ENCODE measurements around the gene AUP1.

Gene AUP1

DNA sequence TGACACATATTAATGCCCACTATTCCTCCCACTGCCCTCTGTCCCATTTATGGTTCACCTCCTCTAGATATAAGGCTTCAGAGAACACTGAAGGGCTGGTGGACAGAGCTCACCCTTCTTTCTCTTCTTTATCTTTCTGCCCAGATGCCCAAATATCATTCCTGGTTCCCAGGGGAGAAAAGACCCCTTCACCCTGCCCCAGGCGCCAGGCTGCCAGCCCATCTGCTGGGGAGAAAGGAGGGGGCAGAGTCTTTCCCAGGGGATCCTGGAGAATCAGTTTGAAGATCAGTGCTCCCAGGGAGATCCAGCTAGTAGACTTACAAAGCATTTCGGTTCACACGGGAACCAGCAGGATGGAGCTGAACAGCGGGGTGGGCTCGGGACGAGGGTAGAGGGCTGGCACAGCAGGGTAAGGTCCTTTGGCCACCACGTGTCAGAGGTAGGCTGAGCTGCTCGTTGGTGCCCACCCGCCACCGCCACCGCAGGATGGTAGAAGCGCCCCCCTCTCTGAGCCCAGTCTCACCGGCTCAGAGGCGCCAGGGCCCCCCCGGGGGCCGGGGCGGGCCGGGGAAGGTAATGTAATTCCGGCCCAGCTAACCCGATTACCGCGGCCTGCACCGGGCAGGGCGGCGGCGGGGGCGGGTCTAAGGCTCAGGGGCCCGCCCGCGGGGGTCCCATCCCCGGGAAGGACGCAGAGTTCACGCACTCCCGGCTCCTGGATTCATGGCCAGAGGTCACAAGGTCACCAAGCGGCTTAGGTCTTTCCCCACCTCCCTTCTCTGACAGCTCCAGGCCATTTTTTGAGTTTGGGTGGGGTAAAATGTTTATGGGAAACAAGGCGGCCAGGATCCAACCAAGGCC lies 16.5 kb downstream of the AUP1 start:
- no peak for DNase-seq

GRCh38 chr2:74511104-74511989 lies 18.2 kb downstream of the AUP1 start:
- peak; percentile 7 for DNase-seq

DNA sequence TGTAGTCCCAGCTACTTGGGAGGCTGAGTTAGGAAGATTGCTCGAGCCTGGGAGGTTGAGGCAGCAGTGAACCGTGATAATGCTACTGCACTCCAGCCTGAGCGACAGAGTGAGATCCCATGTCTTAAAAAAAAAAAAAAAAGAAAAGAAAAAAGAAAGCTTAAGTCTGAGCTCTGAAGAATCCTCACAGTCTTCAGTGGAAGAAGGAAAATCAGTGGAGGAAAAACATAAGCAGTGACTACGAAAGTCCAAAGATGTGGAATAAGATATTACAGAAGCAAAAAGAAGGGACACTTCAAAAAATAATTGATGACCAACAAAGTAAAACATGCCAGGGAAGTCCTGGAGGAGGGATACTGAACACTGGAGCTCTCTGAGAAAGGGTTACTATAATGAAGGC lies 19.2 kb downstream of the AUP1 start:
- no peak for DNase-seq

DNA sequence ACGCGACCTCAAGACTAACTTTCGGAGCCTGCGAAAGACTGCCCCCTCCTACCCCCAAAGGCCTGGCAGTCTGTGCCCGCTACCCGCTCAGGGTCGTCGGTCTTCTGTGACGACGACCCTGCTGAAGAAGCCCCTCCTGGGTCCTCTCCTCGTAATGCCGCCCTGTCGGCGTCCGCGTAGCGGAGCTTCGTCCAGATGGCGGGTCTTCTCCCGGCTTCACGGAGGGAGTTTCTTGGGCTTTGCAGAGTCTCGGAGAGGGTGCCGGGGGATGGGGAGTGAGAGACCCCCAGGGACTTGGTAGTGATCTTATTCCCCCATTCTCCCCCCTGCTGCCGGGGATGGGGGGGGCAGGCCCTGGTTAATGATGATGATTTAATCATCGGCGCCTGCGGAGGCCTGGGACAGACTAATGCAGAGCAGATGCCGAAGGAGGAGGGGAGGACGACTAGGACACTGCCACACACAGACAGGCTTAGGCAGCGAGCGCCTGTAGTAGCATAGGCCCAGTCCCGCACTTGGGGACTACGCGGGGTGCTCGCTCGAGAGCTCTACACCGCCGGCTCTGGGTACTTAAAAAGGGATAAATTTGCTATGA lies 21.5 kb downstream of the AUP1 start:
- peak; percentile 71 for DNase-seq

- DNase-seq = peak; percentile 97
Observed at GRCh38 chr2:74507145-74507925, 22.2 kb downstream of the AUP1 start, which contains the start of gene PCGF1. TSS of gene PCGF1 (minus strand) at chr2:74507695. CDS start at chr2:74507668, 27 bp downstream.

DNA sequence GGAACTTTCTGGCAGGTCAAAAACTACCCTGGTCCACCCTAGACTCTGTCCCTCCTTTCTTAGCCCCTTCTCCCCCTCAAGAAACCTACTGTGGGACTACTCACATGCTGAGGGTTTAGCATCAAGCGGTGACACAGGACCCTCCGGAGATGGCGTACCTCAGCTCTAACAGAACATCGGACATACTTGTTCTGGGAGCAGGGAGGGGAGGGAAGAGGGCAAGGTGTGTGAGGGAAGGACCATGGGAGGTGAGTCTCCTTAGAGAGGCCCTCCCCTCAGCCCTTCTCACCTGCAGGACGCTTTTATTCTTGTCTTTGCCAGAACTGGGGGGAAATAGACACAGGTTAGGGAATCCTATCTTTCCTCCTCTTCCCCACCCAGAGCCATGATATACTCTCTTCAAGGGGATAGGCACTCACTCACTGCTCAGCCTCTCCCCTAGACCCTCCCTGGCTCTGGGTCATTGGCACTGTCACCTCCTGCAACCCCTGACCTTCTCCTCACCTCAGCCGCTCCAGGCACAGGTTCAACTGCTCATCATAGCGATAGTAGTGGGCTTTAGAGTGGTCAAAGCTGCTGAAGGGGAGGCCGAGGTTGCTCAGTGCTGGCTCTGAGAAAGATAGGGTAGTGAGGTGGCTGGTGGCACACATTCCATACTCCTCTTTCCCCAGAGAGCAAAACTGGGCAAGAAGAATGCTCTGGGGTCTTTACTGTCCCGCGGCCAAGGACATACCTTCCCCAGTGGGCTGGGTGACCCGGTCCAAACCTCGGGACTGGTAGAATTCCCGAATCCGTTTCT lies 23.9 kb downstream of the AUP1 start:
- DNase-seq = no peak

- no peak for DNase-seq
Observed at GRCh38 chr2:74504591-74504990, 24.9 kb downstream of the AUP1 start.

GRCh38 chr2:74503506-74504475 lies 25.7 kb downstream of the AUP1 start:
- DNase-seq = no peak

- peak; percentile 64 for DNase-seq
Observed at GRCh38 chr2:74502720-74503505, 26.6 kb downstream of the AUP1 start.

DNA sequence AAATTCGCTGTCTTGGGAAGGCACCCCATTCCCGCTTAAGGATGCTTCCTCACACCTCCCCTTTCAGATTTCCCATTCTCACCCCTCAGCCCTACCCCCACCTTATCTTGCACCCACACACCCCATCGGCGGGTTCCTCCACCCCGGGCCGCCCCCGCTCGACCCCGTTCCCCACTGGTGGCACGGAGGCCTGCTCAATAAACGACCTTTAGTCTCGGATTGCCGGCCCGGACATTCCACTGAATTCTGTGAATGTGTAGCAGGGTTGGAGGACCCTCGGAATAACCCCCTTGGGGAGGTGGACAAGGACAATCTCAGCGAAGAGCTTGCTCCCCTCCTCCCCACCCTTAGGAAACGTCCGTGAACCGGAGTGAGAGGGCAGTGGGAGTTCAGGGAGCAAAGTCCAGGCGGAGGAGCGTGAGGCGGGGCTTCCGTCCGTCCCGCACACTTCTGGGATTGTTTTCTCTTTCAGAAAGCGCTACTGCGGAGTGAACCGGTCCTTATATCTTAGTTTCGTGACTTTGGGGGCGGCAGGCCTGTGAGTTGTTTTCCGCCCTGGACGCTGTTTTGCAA lies 27.3 kb downstream of the AUP1 start:
- DNase-seq = peak; percentile 17

GRCh38 chr2:74501335-74502071 lies 28.0 kb downstream of the AUP1 start:
- DNase-seq = no peak

- DNase-seq = no peak
Observed at GRCh38 chr2:74500578-74500946, 28.9 kb downstream of the AUP1 start.

DNA sequence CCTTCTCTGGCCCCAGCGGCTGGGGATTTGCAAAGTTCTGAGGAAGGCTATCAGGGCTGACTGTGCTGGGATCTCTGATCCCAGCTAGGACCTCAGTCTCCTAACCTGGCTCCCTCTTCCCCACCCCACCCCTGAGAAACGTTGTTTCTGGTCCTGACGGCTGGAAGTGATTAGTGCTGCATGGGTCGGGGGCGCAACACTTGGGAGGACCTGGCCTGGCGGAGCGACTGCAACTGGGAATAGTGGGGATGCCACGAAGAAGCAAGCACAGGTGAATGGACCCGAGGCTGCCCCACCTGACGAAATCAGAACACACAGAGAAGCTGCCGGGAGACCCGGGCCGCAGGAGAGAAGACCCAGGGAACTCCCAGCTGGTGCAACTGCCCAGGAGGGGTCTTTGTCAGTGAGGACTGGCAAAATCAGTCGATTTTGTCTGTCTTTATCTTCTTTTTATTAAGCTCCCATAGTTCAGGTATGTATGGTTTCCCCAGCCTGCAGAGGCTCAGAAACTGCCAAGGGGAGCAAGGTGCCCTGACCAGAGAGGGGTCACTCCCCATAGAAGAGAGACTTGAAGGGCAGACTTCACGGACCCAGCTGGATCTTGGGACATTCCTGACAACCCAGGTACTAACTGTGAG lies 29.4 kb downstream of the AUP1 start:
- no peak for DNase-seq

GRCh38 chr2:74499267-74499939 lies 30.1 kb downstream of the AUP1 start, which contains the start of gene LBX2:
TSS of gene LBX2 (minus strand) at chr2:74499603. CDS start at chr2:74499537, 66 bp downstream.
- no peak for DNase-seq

DNA sequence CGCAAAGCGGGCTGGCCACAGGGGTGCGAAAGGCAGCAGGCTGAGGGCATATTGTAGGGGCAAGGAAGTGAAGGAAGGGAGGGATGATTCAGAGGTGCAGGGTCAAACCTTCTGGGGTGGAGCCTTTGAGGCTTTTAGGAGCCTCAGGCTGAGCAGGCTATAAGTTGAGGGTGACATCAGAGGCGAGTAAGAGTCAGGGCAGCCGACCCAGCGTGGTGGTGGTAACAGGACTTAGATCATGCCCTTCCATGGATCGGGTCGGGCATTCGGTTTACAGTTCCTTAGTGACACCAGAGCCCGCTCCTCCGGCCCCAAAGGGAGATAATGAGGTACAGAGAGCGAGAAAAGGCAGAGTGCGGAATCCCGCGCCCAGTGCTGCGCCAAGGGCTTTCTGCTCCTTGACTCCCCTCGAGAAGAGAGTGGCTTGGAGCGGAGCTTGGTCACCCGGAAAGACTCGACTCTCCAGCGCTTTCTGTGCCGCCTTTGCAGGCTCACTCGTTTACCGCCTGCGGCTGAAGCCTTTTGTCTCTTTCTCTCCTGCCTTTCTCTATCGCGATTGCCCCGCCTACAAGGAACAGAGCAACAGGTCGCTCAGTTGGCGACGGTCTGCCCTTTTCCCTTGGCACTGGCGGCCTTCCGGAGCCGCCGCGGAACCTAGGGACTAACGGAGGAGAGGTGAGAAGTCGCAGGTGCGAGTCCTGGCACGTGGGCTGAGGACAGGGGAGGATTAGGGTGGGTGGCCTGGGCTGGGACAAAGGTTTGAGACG lies 30.8 kb downstream of the AUP1 start:
- peak; percentile 34 for DNase-seq

DNA sequence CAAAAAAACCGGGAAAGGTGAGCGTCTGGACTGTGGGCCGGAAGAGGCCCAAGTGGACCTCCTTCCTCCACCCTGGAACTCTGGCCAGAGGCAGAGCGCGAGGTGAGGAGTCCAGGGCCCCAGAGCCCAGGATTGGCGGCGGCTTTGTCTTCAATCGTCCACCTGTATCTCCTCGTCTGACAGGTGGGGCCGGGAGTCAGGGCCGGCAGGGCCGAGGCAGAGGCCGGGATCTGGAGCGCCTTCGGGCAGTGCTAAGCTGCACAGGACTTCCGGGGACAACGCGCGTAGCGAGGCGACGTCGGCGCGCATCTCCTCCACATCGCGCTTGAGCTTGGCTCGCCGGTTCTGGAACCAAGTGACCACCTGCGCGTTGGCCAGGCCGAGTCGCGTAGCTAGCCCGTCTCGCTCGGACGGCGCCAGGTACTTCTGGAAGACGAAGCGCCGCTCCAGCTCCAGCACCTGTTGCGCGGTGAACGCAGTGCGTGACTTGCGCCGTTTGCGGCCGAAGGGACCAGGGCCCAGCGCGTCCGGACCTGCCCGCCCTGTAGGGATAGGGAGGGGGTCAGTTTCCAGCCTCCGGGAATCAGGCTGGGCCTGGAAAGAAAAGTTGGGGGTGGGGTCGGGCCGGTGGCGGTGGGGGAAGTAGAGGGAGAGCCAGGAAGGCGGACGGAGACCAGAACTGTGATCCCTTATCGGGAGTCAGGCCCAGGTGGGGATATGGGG lies 31.6 kb downstream of the AUP1 start:
- DNase-seq = peak; percentile 44
